ENCODE results near the gene EPHA8.

GRCh38 chr1:22635436-22635835, 72.1 kb downstream of the EPHA8 start:
- TF ChIP-seq EP300 (IDR thresholded peaks at IDR 0.05; ENCODE audit: low read length) (no peak), YBX1 (IDR thresholded peaks at IDR 0.05) (no peak), MITF (IDR thresholded peaks at IDR 0.05) (no peak), ARHGAP35 (IDR thresholded peaks at IDR 0.05; ENCODE audit: partially characterized antibody) (no peak), ELF4 (CRISPR knock-in tag; IDR thresholded peaks at IDR 0.05) (no peak), RAD51 (IDR thresholded peaks at IDR 0.05; ENCODE audit: borderline replicate concordance, low read depth) (no peak), ZNF551 (CRISPR knock-in tag; IDR thresholded peaks at IDR 0.05) (no peak), ARID3A (IDR thresholded peaks at IDR 0.05; ENCODE audit: borderline replicate concordance, low read depth, low read length) (no peak), RFX5 (IDR thresholded peaks at IDR 0.05; ENCODE audit: low read depth, low read length) (no peak), RBM22 (IDR thresholded peaks at IDR 0.05; ENCODE audit: low read depth, low read length, poor library complexity, severe bottlenecking) (no peak), MED1 (CRISPR knock-in tag; IDR thresholded peaks at IDR 0.05; ENCODE audit: borderline replicate concordance) (no peak)
- TF ChIP-seq, protein P1, sequence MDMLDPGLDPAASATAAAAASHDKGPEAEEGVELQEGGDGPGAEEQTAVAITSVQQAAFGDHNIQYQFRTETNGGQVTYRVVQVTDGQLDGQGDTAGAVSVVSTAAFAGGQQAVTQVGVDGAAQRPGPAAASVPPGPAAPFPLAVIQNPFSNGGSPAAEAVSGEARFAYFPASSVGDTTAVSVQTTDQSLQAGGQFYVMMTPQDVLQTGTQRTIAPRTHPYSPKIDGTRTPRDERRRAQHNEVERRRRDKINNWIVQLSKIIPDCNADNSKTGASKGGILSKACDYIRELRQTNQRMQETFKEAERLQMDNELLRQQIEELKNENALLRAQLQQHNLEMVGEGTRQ (CRISPR knock-in tag; IDR thresholded peaks at IDR 0.05), result no peak
- TF ChIP-seq, protein P2, sequence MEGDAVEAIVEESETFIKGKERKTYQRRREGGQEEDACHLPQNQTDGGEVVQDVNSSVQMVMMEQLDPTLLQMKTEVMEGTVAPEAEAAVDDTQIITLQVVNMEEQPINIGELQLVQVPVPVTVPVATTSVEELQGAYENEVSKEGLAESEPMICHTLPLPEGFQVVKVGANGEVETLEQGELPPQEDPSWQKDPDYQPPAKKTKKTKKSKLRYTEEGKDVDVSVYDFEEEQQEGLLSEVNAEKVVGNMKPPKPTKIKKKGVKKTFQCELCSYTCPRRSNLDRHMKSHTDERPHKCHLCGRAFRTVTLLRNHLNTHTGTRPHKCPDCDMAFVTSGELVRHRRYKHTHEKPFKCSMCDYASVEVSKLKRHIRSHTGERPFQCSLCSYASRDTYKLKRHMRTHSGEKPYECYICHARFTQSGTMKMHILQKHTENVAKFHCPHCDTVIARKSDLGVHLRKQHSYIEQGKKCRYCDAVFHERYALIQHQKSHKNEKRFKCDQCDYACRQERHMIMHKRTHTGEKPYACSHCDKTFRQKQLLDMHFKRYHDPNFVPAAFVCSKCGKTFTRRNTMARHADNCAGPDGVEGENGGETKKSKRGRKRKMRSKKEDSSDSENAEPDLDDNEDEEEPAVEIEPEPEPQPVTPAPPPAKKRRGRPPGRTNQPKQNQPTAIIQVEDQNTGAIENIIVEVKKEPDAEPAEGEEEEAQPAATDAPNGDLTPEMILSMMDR (IDR thresholded peaks at IDR 0.05 in 2 of 3, conservative IDR thresholded peaks at IDR 0.05 in 1 of 3; ENCODE audit: insufficient read depth in 2 of 3, low read depth in 1 of 3, low read length in 3 of 3), result no peak

Measured in K562 (cell line).